Lower leg skin (tissue), 4 donors: ENCODE measurements around the gene POU6F2. TPM values are rescaled to one million over a fixed set of nuclear protein-coding genes. Genes with fewer than 3 reads are reported as not detected.

Experiments
- DNase-seq, 2 donors: peaks; one replicate each; pipeline ENCODE4 v3.0.0-alpha.2; 2019; ENCODE audit warnings: low spot score in 2 of 2
- H3K4me3 ChIP-seq: fragments of 200-600 bp; sonication (generic); 2 replicates; pipeline ENCODE4 v1.5.1; 2017; ENCODE audit warnings: mild to moderate bottlenecking, low read depth; ENCODE audit not compliant: poor library complexity, severe bottlenecking
- CTCF ChIP-seq, 3 donors: fragments of 450-650 bp; IDR thresholded peaks; one replicate each; pipeline ENCODE4 v1.5.1; 2016; ENCODE audit warnings: antibody characterized with exemption in 3 of 3, mild to moderate bottlenecking in 3 of 3, moderate library complexity in 2 of 3
- POLR2A ChIP-seq, 2 donors: fragments of 450-650 bp; IDR thresholded peaks; one replicate each; pipeline ENCODE4 v1.6.1; 2016 to 2017; ENCODE audit warnings: antibody characterized with exemption in 2 of 2, mild to moderate bottlenecking in 1 of 2, moderate library complexity in 1 of 2
- WGBS, 2 donors: methylation state at CpG; one replicate each; pipeline ENCODE4 v1.1.5; 2018; 5-methylcytosine and 5-hydroxymethylcytosine counted together
- intact Hi-C: fragments of 100-400 bp; cut with DNase I; formaldehyde crosslinking; loops from one replicate; pipeline ENCODE4 v1.15.0; 2023; ENCODE audit warnings: low total_unique reads
- total RNA-seq, 4 donors: library from RNA; depleted of rRNA; stranded (reverse); fragments of >200 nt; gene quantifications; one replicate each; pipeline ENCODE4 v1.1.0, GENCODE V29; 2016

The POU6F2 gene
- total RNA-seq, 4 donors from 2014 or later, result 0.36 TPM; not detected in 3

- DNase-seq, result peak in 1 of 2 donors; percentile 18
- TF ChIP-seq POLR2A (IDR thresholded peaks at IDR 0.05), result no peak
- intact Hi-C loops, result no loop called here
- H3K4me3 ChIP-seq, result no peak overlapping the region
- 38 to 44% methylated on average over 18 of the region's 18 CpGs for WGBS, 2 donors
Measured at GRCh38 chr7:39465055-39465929, 487.6 kb downstream of the POU6F2 start.

- intact Hi-C loops, result no loop called here
- H3K4me3 ChIP-seq, result no peak overlapping the region
- DNase-seq, result no peak
- TF ChIP-seq POLR2A (IDR thresholded peaks at IDR 0.05) (no peak), CTCF (IDR thresholded peaks at IDR 0.05) (no peak)
- 38 to 51% methylated on average over 2 of the region's 2 CpGs for whole genome bisulfite sequencing, 2 donors
Measured at GRCh38 chr7:39468261-39468660, 490.6 kb downstream of the POU6F2 start.

GRCh38 chr7:39468808-39469374 lies 491.2 kb downstream of the POU6F2 start:
- no peak for TF ChIP-seq POLR2A (IDR thresholded peaks at IDR 0.05)
- TF ChIP-seq CTCF (IDR thresholded peaks at IDR 0.05), result no peak
- intact Hi-C loops, result no loop called here
- 56 to 63% methylated on average over 7 of the region's 7 CpGs for WGBS, 2 donors
- no peak overlapping the region for H3K4me3 ChIP-seq
- no peak for DNase-seq

DNA sequence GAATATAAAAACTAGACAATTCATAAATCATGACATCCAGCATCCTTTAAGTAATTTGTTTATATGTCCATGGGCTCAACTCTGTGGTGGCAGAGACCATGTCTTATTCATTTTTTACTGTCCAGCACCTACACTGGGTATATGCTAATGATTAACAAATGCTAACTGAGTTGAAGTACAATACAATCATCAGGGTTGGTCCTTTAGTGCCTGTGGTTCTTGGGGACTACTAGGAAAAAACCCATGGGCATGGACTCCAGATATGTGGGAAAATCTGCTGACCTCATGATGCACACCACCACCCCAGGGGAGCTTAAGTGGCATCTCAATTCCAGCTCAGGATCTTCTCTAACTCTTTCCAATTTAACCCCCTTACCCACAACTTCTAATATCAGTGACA lies 503.2 kb downstream of the POU6F2 start:
- TF ChIP-seq CTCF (IDR thresholded peaks at IDR 0.05) (no peak), POLR2A (IDR thresholded peaks at IDR 0.05) (no peak)
- no peak for DNase-seq
- intact Hi-C loops, result no loop called here
- H3K4me3 ChIP-seq, result no peak overlapping the region

DNA sequence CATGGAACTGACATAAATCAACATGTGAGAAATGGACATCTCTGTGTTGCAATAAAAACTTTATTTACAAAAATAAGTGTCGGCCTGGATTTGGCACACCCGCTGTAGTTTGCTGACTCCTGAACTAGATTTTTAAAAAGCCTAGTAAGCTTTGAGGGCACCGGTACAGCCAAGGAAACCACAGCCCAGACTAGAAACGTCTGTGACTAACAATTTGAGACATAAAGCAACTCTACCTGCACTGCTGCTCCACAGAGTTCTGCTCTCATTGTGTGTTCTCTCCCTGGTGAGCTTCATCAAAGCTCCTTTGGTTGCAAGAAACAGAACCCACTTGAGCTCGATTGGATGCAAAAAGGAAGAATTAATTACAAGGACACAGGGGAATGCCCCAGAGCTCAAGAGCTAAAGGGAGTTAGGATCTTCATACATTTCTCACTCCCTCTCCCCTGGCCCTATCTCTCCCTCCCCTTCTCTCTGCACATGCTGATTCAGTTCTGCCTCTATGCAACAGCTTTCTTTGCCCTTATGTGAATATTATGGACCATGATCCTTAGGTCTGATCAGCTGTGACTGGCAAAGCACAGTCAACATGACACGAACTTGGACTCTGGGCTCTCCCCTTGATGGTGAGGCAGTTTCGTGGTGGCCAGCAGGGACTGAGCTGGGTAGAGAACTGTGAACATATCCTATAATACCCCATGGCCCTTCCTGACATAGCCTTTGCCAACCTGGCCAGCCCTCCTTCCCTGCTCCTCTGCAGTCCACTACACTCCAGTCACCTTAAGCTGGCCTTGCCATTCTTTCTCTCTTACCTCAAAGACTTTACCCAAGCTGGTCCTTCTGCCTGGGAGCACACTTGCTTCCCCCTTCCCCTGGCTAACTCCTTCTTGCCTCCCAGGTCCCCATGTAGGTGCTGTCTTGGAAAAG lies 511.0 kb downstream of the POU6F2 start:
- no peak for DNase-seq
- intact Hi-C loops, result no loop called here
- WGBS, 2 donors, result 77 to 78% methylated on average over 7 of the region's 7 CpGs
- no peak overlapping the region for H3K4me3 ChIP-seq
- TF ChIP-seq POLR2A (IDR thresholded peaks at IDR 0.05) (no peak), CTCF (IDR thresholded peaks at IDR 0.05) (no peak)

- no peak for DNase-seq
- WGBS, 2 donors, result 83 to 88% methylated on average over 2 of the region's 2 CpGs
- no peak overlapping the region for H3K4me3 ChIP-seq
- intact Hi-C loops, result no loop called here
- TF ChIP-seq POLR2A (IDR thresholded peaks at IDR 0.05), result no peak
- no peak for TF ChIP-seq CTCF (IDR thresholded peaks at IDR 0.05)
Measured at GRCh38 chr7:39490296-39490695, 512.6 kb downstream of the POU6F2 start.
